ENCODE data around the gene LYRM4.

LYRM4 gene

GRCh38 chr6:5191722-5192121 lies 69.0 kb downstream of the LYRM4 start:
- no peak for DNase-seq (ENCODE audit: low read depth)
- no peak for TF ChIP-seq CTCF (conservative IDR thresholded peaks at IDR 0.05; ENCODE audit: low read depth, low read length)
- H3K4me3 ChIP-seq (ENCODE audit: low read length): no peak overlapping the region

- TF ChIP-seq CTCF (conservative IDR thresholded peaks at IDR 0.05; ENCODE audit: low read depth, low read length): no peak
- DNase-seq (ENCODE audit: low read depth): no peak
- no peak overlapping the region for H3K4me3 ChIP-seq (ENCODE audit: low read length)
These were observed 69.5 kb downstream of the LYRM4 start for GRCh38 chr6:5191222-5191621.

- peak; percentile 92 for DNase-seq (ENCODE audit: low read depth)
- no peak overlapping the region for H3K4me3 ChIP-seq (ENCODE audit: low read length)
- TF ChIP-seq CTCF (conservative IDR thresholded peaks at IDR 0.05; ENCODE audit: low read depth, low read length): no peak
These were observed 70.2 kb downstream of the LYRM4 start for GRCh38 chr6:5190507-5190906.

- DNase-seq (ENCODE audit: low read depth): no peak
- no peak for TF ChIP-seq CTCF (conservative IDR thresholded peaks at IDR 0.05; ENCODE audit: low read depth, low read length)
- no peak overlapping the region for H3K4me3 ChIP-seq (ENCODE audit: low read length)
These were observed 72.1 kb downstream of the LYRM4 start for GRCh38 chr6:5188646-5189045.

- H3K4me3 ChIP-seq (ENCODE audit: low read length): no peak overlapping the region
- TF ChIP-seq CTCF (conservative IDR thresholded peaks at IDR 0.05; ENCODE audit: low read depth, low read length): no peak
- no peak for DNase-seq (ENCODE audit: low read depth)
These were observed 75.9 kb downstream of the LYRM4 start for GRCh38 chr6:5184878-5185277.

- no peak for TF ChIP-seq CTCF (conservative IDR thresholded peaks at IDR 0.05; ENCODE audit: low read depth, low read length)
- H3K4me3 ChIP-seq (ENCODE audit: low read length): no peak overlapping the region
- DNase-seq (ENCODE audit: low read depth): no peak
These were observed 76.5 kb downstream of the LYRM4 start for GRCh38 chr6:5184218-5184617.

- no peak overlapping the region for H3K4me3 ChIP-seq (ENCODE audit: low read length)
- no peak for DNase-seq (ENCODE audit: low read depth)
- no peak for TF ChIP-seq CTCF (conservative IDR thresholded peaks at IDR 0.05; ENCODE audit: low read depth, low read length)
These were observed 79.0 kb downstream of the LYRM4 start for GRCh38 chr6:5181510-5182317.
